HG02623 (cell line): ENCODE results near the gene CDK6.

ENCODE experiments used
- ATAC-seq: cut with Tn5 transposase; IDR thresholded peaks from one replicate; pipeline ENCODE4 v1.9.1; 2021; ENCODE audit warnings: moderate library complexity; ENCODE audit not compliant: unreplicated experiment

CDK6 gene

GRCh38 chr7:92685136-92686042 lies 151.0 kb downstream of the CDK6 start:
- ATAC-seq = no peak

DNA sequence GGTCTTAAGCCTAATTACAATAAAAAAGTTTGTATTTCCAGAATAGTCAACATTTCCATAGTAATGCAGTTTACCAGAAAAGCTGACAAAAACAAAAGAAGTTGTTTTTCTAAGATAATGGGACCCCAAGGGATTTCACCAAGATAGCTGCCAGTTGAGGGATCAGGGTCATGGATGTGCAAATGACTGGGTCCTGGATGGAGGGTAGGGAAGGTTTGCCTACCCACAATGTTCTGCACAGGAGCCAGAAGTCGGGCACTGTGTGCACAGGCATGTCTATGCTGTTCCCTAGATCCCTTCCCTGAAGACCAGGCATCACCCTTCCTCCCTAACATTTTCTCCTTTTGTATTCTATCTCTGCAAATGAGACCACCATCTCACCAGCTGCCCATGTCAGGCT lies 152.1 kb downstream of the CDK6 start:
- no peak for ATAC-seq

- ATAC-seq = no peak
Observed at GRCh38 chr7:92682903-92683539, 153.4 kb downstream of the CDK6 start.

DNA sequence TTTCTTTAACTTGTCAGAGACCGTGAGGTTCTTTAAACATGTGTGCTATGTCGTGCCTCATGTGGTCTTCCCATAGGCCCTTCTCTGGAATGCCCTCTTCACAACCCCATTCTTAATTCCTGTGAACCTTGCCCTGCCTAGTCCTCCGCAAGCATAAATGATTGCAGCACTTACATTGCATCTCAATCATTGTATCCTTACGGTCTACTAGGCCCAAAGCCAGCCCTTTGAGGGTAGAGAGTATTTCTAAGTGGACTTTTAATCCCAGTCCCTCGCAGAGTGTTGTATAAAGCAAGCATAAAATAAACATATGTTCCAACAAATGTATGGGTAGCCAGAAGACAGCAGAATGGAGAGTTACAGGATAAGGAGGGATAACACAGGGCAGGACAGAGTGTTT lies 154.0 kb downstream of the CDK6 start:
- no peak for ATAC-seq

DNA sequence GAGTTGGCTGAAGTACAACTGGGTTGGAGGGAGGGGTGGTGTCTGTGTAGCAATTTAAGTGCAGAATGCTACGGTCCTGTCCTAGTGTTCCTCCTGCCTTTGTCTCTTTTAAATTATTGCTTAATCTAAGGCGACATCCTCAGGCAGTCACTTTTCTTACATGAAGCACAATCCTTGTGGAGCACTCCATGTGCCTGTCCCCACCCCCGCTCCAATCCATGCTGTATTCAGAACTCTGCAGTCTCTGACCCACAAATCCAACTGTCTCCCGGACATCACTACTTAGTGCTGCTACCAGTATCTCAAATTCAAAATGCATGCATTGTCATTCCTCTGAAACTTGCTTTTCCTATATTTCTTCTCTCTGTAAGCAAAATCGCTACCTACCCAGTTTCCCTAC lies 154.7 kb downstream of the CDK6 start:
- no peak for ATAC-seq

DNA sequence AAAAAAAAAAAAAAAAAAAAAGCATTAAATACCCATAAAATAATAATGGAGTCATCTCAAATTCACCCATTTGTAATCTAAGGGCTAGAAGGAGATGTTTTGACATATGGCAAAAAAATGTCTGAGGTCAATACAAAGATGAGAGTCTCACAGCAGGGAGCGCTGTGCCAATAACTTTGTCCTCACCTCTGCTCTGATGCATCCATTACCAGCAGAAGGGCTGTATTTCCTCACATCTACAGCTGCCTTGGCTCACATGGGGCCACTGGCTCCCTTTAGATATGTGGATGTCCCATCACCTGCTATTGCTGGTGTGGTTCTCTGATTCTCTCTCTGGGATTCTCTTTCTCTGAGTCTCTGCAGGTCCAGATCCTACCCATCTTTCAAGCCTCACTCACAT lies 155.9 kb downstream of the CDK6 start:
- ATAC-seq = no peak

- ATAC-seq = no peak
Observed at GRCh38 chr7:92678291-92678920, 158.0 kb downstream of the CDK6 start.

DNA sequence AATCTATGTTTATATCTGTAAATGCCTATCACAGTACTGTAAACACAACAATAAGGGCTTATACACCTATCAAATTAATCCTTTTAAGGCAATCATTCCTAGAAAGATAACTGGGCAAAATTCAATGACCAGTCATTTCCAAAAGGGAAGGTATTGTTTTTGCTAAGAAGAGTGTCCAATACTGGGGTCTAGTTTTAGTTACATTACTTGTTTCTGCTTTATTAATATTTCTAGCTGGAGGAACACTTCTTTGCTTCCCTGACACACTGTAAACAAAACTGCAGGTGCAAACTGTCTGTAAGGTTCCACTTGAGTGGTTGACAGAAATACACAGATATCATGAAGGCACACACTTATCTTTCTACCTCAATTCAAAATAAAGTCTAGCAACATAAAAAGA lies 162.0 kb downstream of the CDK6 start:
- ATAC-seq = peak; percentile 75

DNA sequence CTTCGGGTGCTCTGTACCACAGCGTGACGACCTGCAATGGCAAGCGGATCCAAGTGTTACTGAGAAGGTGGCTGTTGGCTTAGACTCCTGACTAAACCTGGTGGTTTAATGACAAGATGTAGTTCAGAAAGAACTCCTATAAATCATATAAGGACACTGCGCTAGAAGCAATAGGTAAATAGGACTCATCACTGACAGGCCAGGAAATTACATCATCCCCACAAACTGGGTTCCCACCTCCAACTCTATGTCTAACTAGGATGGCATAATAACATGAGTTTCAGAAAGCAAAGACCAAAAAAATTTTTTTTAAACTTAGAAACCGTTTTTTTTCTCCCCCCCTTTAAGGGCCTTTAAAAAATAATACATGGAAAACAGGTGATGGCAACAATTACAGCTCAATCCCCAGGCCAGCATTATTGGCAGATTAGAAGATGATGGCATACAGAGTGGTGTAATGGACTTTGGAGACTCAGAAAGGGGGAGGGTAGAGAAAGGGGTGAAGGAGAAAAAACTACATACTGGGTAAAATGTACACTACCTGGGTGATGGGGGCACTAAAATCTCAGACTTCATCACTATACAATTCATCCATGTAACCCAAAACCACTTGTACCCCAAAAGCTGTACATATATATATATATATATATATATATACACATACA lies 164.7 kb downstream of the CDK6 start:
- no peak for ATAC-seq

DNA sequence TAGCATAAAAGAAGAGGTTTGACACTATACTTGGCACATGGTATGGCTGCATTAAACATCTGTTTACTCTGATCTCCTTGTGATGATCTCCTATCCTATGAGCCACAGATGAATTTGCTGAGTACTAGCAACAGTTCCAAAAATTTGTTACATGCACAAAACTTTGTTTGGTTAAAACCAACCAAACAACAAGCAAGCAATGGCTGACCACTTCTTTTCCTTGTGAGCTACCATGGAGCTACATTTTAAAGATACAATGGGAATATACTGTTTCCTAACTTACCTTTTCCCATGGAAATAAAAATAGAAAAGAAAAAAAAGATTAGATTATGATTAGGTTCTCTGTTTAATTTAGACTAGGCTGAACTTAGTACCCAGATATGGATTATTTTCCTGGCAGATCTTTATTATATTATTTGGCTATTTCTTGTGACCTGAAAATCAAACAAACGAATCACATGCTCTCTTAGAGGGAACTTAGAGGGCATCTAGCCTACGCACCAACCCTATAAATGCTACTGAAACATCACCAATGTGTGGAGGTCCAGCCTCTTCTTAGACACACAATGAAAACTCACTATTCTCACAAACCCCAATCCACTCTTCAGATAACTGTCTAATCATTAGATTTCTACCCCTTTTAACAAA lies 166.0 kb downstream of the CDK6 start:
- ATAC-seq = no peak

GRCh38 chr7:92669616-92670165 lies 166.7 kb downstream of the CDK6 start:
- ATAC-seq = no peak

DNA sequence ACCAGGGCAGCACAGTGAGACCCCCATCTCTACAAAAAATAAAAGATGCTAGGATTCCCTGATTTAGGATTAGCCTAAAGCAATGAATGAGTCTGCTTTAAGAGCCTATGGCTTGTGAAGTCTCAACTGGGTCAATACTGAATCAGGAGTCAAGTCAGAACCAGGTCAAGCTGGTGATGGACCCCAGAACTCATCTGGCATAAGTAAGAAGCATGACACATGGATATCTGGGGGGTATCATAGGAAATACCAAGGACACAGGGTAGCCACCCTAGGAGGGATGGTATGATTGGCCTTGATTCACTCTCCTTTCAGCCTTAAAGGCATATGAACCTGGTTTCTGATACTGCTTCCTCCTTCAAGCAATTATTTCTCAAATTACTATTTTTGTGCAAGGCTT lies 167.8 kb downstream of the CDK6 start:
- ATAC-seq = no peak

- no peak for ATAC-seq
Observed at GRCh38 chr7:92667816-92668535, 168.4 kb downstream of the CDK6 start.

DNA sequence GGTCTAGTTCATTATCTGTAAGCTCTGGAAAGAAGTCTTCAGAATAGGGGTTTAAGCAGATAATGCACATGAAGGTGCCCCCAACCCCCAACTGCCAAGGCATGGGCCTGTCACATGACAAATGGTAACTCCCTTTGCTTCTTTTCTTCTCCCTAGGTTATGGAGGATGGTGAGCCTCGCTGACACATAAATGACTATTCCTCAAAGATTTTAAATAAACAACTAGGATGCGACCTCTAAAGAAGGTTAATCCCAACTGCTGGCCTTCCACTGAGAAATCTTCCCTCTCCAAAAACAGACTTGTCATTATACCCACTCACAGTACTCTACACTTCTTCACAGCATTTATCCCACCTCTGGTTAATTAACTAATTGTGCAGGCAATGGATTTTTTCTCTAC lies 170.4 kb downstream of the CDK6 start:
- ATAC-seq = no peak

GRCh38 chr7:92661651-92662050 lies 174.7 kb downstream of the CDK6 start:
- no peak for ATAC-seq

DNA sequence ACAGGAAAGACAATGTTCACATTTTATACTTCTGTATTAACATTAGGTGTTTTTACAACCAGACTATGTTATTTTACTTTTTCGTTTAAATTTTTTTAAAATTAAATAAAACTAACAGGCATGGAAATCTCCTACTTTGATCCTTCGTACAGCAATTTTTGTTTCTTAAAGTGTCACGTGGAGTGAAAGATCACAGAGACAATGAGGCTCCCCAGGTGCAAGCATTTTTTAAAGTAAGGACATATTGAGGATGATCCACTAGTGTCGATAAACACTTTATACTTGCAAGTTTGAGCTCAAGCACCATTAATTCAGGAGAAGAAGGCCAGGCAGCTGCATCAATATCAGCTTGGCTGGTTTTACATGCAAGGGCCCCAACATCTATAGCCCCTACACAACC lies 177.7 kb downstream of the CDK6 start:
- no peak for ATAC-seq

DNA sequence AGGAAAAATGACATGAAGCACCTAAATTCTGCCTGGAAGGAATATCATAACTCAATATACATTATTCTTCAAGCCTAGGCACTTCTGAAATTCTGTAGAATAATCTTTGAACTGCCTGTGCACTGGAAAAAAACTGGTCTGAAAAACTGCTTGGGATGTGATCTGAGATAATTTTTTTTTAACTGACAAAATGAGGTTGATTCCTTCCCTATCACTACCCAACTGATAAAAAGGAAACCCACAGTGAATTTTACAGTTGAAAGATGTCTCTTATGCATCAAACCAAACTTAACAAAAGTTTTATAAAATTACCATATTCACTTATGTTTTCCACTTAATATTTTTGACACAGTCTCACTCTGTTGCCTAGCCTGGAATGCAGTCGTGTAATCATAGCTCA lies 179.0 kb downstream of the CDK6 start:
- ATAC-seq = no peak

- no peak for ATAC-seq
Observed at GRCh38 chr7:92656121-92656520, 180.3 kb downstream of the CDK6 start.

DNA sequence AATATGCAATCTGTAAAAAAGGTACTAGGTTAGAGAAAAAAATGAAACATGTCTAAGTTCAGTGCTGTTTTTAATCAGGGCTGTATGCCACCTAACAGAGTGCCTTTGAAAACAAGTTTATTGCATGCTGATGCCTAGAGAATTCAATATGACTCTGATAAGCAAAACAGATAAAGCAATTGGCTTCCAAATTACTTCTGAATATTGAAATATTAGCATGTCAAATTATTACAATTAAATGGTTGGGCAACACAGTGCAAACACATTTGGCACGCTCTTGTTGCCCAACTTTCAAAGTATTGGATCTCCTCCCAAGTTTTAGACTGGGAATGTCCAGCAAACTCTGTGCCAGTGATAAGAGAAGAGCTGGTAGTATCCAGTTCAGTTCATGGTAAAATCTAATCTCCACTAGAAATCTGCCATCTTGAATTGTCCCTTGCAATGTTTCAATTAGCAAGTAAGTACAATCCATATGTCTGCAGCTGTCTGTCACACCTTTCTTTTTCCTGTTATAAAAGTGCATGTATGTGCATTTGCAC lies 181.0 kb downstream of the CDK6 start:
- ATAC-seq = no peak

DNA sequence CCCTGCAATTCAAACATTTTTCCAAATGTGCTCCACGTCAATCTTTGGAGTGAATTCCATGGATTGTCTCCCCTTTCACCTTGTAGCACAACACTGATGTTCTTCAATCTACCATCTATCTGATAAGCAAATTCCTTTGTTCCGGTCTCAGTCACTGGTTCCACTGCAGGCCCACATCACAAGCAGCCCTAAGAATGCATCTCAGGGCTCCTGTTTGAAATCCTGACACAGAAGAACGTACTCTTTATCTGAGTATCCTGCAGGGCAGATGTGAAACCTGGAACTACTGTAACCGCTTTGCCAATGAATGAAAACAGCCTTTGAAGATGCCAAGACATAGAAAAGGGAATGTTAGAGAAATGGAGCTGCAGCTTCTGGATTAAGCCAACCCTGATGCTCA lies 183.2 kb downstream of the CDK6 start:
- no peak for ATAC-seq
